Peyer's patch (tissue), 4 donors: ENCODE results near the gene CDH8. TPM values are rescaled to one million over a fixed set of nuclear protein-coding genes. Genes with fewer than 3 reads are reported as not detected.

ENCODE experiments used
- DNase-seq, 3 donors: peaks; one replicate each; pipeline ENCODE4 v3.0.0-alpha.2; 2017 to 2019
- H3K27ac ChIP-seq, 4 donors: fragments of 200-600 bp; sonication (generic); one replicate each; pipeline ENCODE4 v1.5.1; 2016 to 2019
- H3K27me3 ChIP-seq, 2 donors: fragments of 200-600 bp; sonication (generic); one replicate each; pipeline ENCODE4 v1.5.1; 2019
- H3K36me3 ChIP-seq, 3 donors: fragments of 200-600 bp; sonication (generic); one replicate each; pipeline ENCODE4 v1.5.1; 2016 to 2019
- H3K4me1 ChIP-seq, 4 donors: fragments of 200-600 bp; sonication (generic); one replicate each; pipeline ENCODE4 v1.5.1; 2016 to 2019
- H3K4me3 ChIP-seq, 4 donors: fragments of 200-600 bp; sonication (generic); 1 replicate in 3 of 4; 2 replicates in 1 of 4; pipeline ENCODE4 v1.5.1; 2016 to 2019; ENCODE audit warnings: mild to moderate bottlenecking in 1 of 4
- H3K9me3 ChIP-seq, 4 donors: fragments of 200-600 bp; sonication (generic); one replicate each; pipeline ENCODE4 v1.5.1; 2016 to 2019; ENCODE audit warnings: mild to moderate bottlenecking in 1 of 4
- POLR2A ChIP-seq, 2 donors: fragments of 450-650 bp; IDR thresholded peaks; one replicate each; pipeline ENCODE4 v1.5.1; 2017; ENCODE audit warnings: antibody characterized with exemption in 2 of 2, mild to moderate bottlenecking in 2 of 2, moderate library complexity in 2 of 2
- total RNA-seq, 4 donors: library from RNA; depleted of rRNA; stranded (reverse); fragments of >200 nt; gene quantifications; one replicate each; pipeline ENCODE4 v1.1.0, GENCODE V29; 2016
- TF ChIP-seq, protein P1 (sequence below), 6 experiments: fragments of 450-650 bp in 4 of 6; fragments of 200-600 bp in 2 of 6; sonication (generic) in 1 of 6; IDR thresholded peaks; one replicate each; pipeline ENCODE4 v1.5.1; 2017 to 2019; ENCODE audit warnings: antibody characterized with exemption in 6 of 6, mild to moderate bottlenecking in 3 of 6, moderate library complexity in 1 of 6

Gene CDH8
- total RNA-seq, 4 donors from 2014 or later: not detected

- Histone ChIP-seq H3K27me3 (no peaks in the 10 kb centered on the region), H3K4me3 (no peak overlapping the region), H3K4me1 (no peaks in the 10 kb centered on the region), H3K36me3 (no peaks in the 10 kb centered on the region), H3K27ac (no peak overlapping the region), H3K9me3 (no peaks in the 10 kb centered on the region)
- TF ChIP-seq, protein P1, sequence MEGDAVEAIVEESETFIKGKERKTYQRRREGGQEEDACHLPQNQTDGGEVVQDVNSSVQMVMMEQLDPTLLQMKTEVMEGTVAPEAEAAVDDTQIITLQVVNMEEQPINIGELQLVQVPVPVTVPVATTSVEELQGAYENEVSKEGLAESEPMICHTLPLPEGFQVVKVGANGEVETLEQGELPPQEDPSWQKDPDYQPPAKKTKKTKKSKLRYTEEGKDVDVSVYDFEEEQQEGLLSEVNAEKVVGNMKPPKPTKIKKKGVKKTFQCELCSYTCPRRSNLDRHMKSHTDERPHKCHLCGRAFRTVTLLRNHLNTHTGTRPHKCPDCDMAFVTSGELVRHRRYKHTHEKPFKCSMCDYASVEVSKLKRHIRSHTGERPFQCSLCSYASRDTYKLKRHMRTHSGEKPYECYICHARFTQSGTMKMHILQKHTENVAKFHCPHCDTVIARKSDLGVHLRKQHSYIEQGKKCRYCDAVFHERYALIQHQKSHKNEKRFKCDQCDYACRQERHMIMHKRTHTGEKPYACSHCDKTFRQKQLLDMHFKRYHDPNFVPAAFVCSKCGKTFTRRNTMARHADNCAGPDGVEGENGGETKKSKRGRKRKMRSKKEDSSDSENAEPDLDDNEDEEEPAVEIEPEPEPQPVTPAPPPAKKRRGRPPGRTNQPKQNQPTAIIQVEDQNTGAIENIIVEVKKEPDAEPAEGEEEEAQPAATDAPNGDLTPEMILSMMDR (IDR thresholded peaks at IDR 0.05): no peak
- TF ChIP-seq POLR2A (IDR thresholded peaks at IDR 0.05): no peak
- DNase-seq: no peak
Observed at GRCh38 chr16:61611847-61612491, 424.3 kb downstream of the CDH8 start.

DNA sequence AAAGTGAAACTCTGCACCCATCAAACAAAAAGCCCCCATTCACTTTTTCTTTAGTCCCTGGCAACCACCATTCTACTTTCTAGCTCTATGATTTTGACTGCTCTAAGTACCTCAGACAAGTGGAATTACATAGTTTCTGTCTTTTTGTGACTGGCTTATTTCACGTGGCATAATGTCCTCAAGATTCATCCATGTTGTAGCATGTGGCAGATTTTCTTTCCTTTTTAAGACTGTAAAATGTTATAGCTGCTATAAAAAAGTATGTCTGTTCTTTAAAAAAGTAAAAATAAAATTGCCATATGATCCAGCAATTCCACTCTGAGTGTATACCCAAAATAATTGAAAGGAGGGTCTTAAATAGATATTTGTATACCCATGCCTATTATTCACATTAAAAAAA lies 429.7 kb downstream of the CDH8 start:
- no peak for DNase-seq
- no peaks in the 10 kb centered on the region for H3K36me3 ChIP-seq
- no peaks in the 10 kb centered on the region for H3K9me3 ChIP-seq
- TF ChIP-seq, protein P1 (IDR thresholded peaks at IDR 0.05): no peak
- no peak for TF ChIP-seq POLR2A (IDR thresholded peaks at IDR 0.05)
- no peak overlapping the region for H3K4me3 ChIP-seq
- H3K27ac ChIP-seq: no peak overlapping the region
- H3K27me3 ChIP-seq: no peaks in the 10 kb centered on the region
- no peaks in the 10 kb centered on the region for H3K4me1 ChIP-seq
